Gastrocnemius medialis (tissue), 4 donors: ENCODE data around the gene B3GLCT. TPM values are rescaled to one million over a fixed set of nuclear protein-coding genes. Genes with fewer than 3 reads are reported as not detected.

Experiments
- ATAC-seq, 2 donors: fragments of 150-250 bp; one replicate each; pipeline ENCODE4 v1.9.1; 2016
- DNase-seq, 2 donors: peaks; one replicate each; pipeline ENCODE4 v3.0.0-alpha.2; 2019
- H3K27ac ChIP-seq, 4 donors: fragments of 200-600 bp; sonication (generic); 1 replicate in 1 of 4; 2 replicates in 3 of 4; pipeline ENCODE4 v1.5.1; 2016 to 2018; ENCODE audit warnings: mild to moderate bottlenecking in 2 of 4, moderate library complexity in 1 of 4
- H3K27me3 ChIP-seq, 3 donors: fragments of 200-600 bp; sonication (generic) in 2 of 3; 1 replicate in 1 of 3; 2 replicates in 2 of 3; pipeline versions ENCODE4 v1.5.1 to v1.6.0; 2016 to 2019; ENCODE audit warnings: mild to moderate bottlenecking in 1 of 3, moderate library complexity in 1 of 3
- H3K36me3 ChIP-seq, 2 donors: fragments of 200-600 bp; sonication (generic) in 1 of 2; one replicate each; pipeline ENCODE4 v1.5.1; 2017 to 2018
- H3K4me1 ChIP-seq, 2 donors: fragments of 200-600 bp; sonication (generic) in 1 of 2; one replicate each; pipeline ENCODE4 v1.5.1; 2016 to 2017; ENCODE audit warnings: mild to moderate bottlenecking in 2 of 2
- H3K4me3 ChIP-seq, 4 donors: fragments of 200-600 bp; sonication (generic) in 3 of 4; 1 replicate in 1 of 4; 2 replicates in 3 of 4; pipeline ENCODE4 v1.5.1; 2016 to 2019; ENCODE audit warnings: mild to moderate bottlenecking in 2 of 4
- H3K9me3 ChIP-seq, 3 donors: fragments of 200-600 bp; sonication (generic) in 2 of 3; 1 replicate in 1 of 3; 2 replicates in 2 of 3; pipeline ENCODE4 v1.5.1; 2016 to 2019
- POLR2A ChIP-seq, 2 donors: fragments of 450-650 bp; IDR thresholded peaks; one replicate each; pipeline ENCODE4 v1.6.1; 2017; ENCODE audit warnings: antibody characterized with exemption in 2 of 2, mild to moderate bottlenecking in 2 of 2, moderate library complexity in 2 of 2
- in situ Hi-C, 4 donors: fragments of 200-750 bp; cut with MboI; loops; one replicate each; pipeline versions ENCODE4 v1.15.0 to v1.8.0; 2017; ENCODE audit warnings: low sequenced_read_pairs in 4 of 4
- intact Hi-C: fragments of 100-400 bp; cut with DNase I; formaldehyde crosslinking; loops from one replicate; pipeline ENCODE4 v1.15.1; 2023; ENCODE audit warnings: low total_unique reads
- total RNA-seq, 4 donors: library from RNA; depleted of rRNA; stranded (reverse); fragments of >200 nt; gene quantifications; one replicate each; pipeline versions ENCODE4 v1.1.0 to v1.2.3, GENCODE V29; 2016
- TF ChIP-seq, protein P1 (sequence below), 5 experiments: fragments of 450-650 bp in 3 of 5; fragments of 200-600 bp in 2 of 5; sonication (generic) in 2 of 5; IDR thresholded peaks in 4 of 5; conservative IDR thresholded peaks in 1 of 5; 1 replicate in 4 of 5; 2 replicates in 1 of 5; pipeline ENCODE4 v1.5.1; 2016 to 2019; ENCODE audit warnings: antibody characterized with exemption in 5 of 5, mild to moderate bottlenecking in 3 of 5, moderate library complexity in 3 of 5

The B3GLCT gene
- total RNA-seq, 4 donors from 2014 or later: 2.4 to 4.8 (median 3.6) TPM

DNA sequence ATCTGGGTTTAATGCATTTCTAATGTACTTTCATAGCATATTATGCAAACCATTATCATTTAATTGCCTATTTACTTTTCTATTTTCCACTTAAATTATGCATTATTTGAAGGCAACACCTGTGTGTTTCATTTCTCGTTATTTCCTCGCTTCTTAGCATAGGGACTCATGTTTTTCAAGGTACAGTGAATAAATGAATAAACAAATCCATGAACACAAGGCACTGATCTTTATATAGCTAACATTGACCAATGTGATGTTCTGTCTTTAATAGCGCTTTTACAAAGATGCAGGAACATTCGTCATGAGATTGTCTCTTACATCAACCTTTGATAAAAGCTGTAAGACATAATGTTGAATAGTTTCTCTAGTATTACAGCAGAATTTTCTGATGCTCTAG is 121.2 kb downstream of the B3GLCT start:
- Histone ChIP-seq H3K4me1 (peaks cover 0 to 5% of the 10 kb centered on the region in 2 donors), H3K27me3 (no peaks in the 10 kb centered on the region), H3K9me3 (no peaks in the 10 kb centered on the region), H3K36me3 (no peaks in the 10 kb centered on the region), H3K27ac (no peak overlapping the region), H3K4me3 (no peak overlapping the region)
- in situ Hi-C loops (no loop called here), intact Hi-C loops (no loop called here)
- ATAC-seq (no peak), DNase-seq (no peak)
- TF ChIP-seq POLR2A (IDR thresholded peaks at IDR 0.05): no peak
- TF ChIP-seq, protein P1, sequence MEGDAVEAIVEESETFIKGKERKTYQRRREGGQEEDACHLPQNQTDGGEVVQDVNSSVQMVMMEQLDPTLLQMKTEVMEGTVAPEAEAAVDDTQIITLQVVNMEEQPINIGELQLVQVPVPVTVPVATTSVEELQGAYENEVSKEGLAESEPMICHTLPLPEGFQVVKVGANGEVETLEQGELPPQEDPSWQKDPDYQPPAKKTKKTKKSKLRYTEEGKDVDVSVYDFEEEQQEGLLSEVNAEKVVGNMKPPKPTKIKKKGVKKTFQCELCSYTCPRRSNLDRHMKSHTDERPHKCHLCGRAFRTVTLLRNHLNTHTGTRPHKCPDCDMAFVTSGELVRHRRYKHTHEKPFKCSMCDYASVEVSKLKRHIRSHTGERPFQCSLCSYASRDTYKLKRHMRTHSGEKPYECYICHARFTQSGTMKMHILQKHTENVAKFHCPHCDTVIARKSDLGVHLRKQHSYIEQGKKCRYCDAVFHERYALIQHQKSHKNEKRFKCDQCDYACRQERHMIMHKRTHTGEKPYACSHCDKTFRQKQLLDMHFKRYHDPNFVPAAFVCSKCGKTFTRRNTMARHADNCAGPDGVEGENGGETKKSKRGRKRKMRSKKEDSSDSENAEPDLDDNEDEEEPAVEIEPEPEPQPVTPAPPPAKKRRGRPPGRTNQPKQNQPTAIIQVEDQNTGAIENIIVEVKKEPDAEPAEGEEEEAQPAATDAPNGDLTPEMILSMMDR (IDR thresholded peaks at IDR 0.05 in 4 of 5, conservative IDR thresholded peaks at IDR 0.05 in 1 of 5): no peak

DNA sequence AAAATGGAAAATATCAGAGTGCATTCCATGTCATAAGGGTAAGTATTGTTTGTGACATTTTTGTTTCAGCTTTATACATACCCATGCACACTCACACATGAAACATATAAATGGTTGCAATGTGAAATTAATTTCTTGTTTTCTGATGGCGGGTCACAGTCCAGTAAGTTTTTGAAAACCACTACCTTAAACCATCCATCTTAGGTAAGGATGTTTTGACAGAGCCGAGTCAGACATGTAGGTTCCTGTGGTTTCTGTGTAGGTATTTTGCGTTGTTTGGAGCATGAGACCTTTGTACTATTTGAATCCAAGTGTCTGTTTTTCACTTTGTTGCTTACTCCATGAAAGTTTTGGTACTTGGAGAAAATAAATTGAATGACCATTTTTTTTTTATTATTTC is 121.7 kb downstream of the B3GLCT start:
- H3K27ac ChIP-seq: no peak overlapping the region
- no peak for ATAC-seq
- no peak for TF ChIP-seq POLR2A (IDR thresholded peaks at IDR 0.05)
- intact Hi-C loops (no loop called here), in situ Hi-C loops (no loop called here)
- no peak for DNase-seq
- no peaks in the 10 kb centered on the region for H3K27me3 ChIP-seq
- no peak overlapping the region for H3K4me3 ChIP-seq
- no peaks in the 10 kb centered on the region for H3K36me3 ChIP-seq
- H3K9me3 ChIP-seq: no peaks in the 10 kb centered on the region
- H3K4me1 ChIP-seq: peaks cover 0 to 5% of the 10 kb centered on the region in 2 donors

DNA sequence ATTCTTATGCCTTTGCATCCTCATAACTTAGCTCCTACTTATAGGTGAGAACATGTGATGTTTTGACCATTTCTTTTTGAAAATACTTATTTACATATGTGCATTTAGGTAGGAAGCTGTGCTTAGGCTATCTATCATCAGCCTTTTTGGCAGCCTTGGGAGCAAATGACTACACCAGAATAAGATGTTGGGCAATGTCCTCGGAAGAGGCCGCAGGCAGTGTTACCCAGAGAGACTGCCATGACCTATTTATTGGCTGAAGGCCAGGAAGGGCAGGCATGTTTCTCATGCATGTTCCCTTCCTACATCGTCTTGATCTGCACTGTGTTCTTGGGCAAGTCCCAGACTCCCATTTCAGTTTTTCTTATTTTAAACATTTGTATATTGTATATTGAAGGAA is 122.3 kb downstream of the B3GLCT start:
- Histone ChIP-seq H3K36me3 (no peaks in the 10 kb centered on the region), H3K9me3 (no peaks in the 10 kb centered on the region), H3K4me1 (peaks cover 0 to 5% of the 10 kb centered on the region in 2 donors), H3K27ac (no peak overlapping the region), H3K4me3 (no peak overlapping the region), H3K27me3 (no peaks in the 10 kb centered on the region)
- ATAC-seq (peak; percentile 98), DNase-seq (peak; percentile 77 to 78)
- in situ Hi-C loops: no loop called here
- TF ChIP-seq POLR2A (IDR thresholded peaks at IDR 0.05): no peak
- TF ChIP-seq, protein P1 (IDR thresholded peaks at IDR 0.05 in 4 of 5, conservative IDR thresholded peaks at IDR 0.05 in 1 of 5): no peak
- intact Hi-C loops: no loop called here

DNA sequence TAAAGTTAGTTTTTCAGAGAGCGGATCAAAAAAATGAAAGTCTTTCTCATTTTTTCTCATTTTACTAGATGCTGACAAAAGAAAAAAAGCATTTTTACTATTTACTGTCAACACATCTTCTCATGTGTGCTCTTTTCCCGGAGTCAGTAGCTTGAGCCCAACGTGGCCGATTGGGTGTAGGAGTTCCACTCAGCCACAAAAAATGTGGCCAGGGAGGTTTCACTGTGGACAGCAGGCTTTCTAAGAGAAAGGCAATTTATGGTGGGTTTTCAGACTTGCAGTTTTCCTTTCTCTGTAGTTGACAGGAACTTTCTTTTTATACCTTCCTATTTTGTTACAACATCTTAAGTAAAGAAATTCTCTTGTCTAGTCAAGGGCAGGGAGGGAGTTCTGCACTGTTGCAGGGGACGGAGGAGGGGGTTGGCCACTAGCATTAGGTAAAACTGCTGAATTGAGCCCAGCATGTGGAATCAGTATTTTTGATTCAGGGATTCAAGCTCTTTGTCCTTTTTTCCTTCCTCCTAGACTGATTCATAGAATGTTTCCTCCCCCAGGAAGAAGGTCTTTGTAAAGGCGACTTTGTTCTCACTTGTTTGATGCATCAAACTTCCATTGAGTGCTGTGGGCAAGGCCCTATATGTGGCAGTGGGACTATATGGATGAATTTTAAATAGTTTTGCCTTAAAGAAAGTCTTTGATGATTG is 123.1 kb downstream of the B3GLCT start:
- TF ChIP-seq, protein P1 (IDR thresholded peaks at IDR 0.05 in 4 of 5, conservative IDR thresholded peaks at IDR 0.05 in 1 of 5): no peak
- TF ChIP-seq POLR2A (IDR thresholded peaks at IDR 0.05): no peak
- DNase-seq (no peak), ATAC-seq (no peak)
- in situ Hi-C loops: no loop called here
- H3K27ac ChIP-seq: no peak overlapping the region
- H3K4me3 ChIP-seq: no peak overlapping the region
- no peaks in the 10 kb centered on the region for H3K9me3 ChIP-seq
- no peaks in the 10 kb centered on the region for H3K27me3 ChIP-seq
- H3K36me3 ChIP-seq: no peaks in the 10 kb centered on the region
- intact Hi-C loops: no loop called here
- H3K4me1 ChIP-seq: peaks cover 0 to 7% of the 10 kb centered on the region in 2 donors

DNA sequence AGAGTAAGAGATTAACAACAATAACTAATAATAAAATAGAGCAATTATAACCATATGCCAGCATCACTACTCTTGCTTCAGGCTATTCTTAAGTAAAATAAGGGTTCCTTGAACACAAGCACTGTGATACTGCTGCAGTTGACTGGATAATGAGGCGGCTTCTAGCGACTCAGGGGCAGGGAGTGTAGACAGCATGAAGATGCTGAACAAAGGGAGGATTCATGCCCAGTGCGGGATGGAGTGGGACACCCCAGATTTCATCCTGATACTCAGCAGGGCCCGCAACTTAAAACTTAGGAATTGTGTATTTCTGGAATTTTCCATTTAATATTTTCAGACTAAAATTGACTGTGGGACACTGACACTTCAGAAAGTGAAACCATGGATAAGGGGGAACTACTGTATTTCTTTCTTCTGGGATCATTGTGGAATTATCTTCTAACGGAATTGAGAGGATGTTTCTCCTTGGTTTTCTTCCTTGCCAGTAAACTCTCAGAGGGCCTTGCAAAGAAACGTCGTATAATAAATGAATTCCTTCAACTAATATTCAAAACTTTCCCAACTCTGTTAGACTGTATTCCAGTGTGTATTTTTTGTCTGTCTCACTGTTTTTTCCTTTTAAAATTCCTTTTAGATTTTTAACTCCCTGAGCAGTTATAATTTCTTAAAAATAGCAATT is 127.5 kb downstream of the B3GLCT start:
- no peak for DNase-seq
- TF ChIP-seq POLR2A (IDR thresholded peaks at IDR 0.05): no peak
- TF ChIP-seq, protein P1 (IDR thresholded peaks at IDR 0.05 in 4 of 5, conservative IDR thresholded peaks at IDR 0.05 in 1 of 5): no peak
- peak overlapping the region in 1 of 4 donors; percentile 60 for H3K27ac ChIP-seq

More for the DNA sequence above, 127.5 kb downstream of the B3GLCT start:
- intact Hi-C loops: no loop called here
- H3K9me3 ChIP-seq: no peaks in the 10 kb centered on the region
- peaks cover 4 to 31% of the 10 kb centered on the region in 2 donors for H3K4me1 ChIP-seq
- H3K4me3 ChIP-seq: no peak overlapping the region
- H3K36me3 ChIP-seq: no peaks in the 10 kb centered on the region
- in situ Hi-C loops: no loop called here
- ATAC-seq: no peak
- H3K27me3 ChIP-seq: no peaks in the 10 kb centered on the region
